GM18502 (cell line): ENCODE data around the gene LINC00237.

Source experiments
- ATAC-seq: cut with Tn5 transposase; IDR thresholded peaks from one replicate; pipeline ENCODE4 v1.9.1; 2021; ENCODE audit warnings: mild to moderate bottlenecking; ENCODE audit not compliant: unreplicated experiment, poor library complexity

Gene LINC00237

GRCh38 chr20:21052686-21053001 is 53.5 kb downstream of the LINC00237 start:
- no peak for ATAC-seq

GRCh38 chr20:21052241-21052640 is 53.9 kb downstream of the LINC00237 start:
- no peak for ATAC-seq

- no peak for ATAC-seq
Observed at GRCh38 chr20:21050710-21051109, 55.4 kb downstream of the LINC00237 start.

- ATAC-seq = no peak
Observed at GRCh38 chr20:21049305-21049828, 56.8 kb downstream of the LINC00237 start.

GRCh38 chr20:21048841-21049273 is 57.3 kb downstream of the LINC00237 start:
- peak; percentile 54 for ATAC-seq

GRCh38 chr20:21047981-21048380 is 58.2 kb downstream of the LINC00237 start:
- ATAC-seq = no peak

GRCh38 chr20:21046413-21047070 is 59.6 kb downstream of the LINC00237 start:
- no peak for ATAC-seq
